GM19455 (cell line): ENCODE results near the gene GSK3B.

Source experiments
- ATAC-seq: cut with Tn5 transposase; IDR thresholded peaks from one replicate; pipeline ENCODE4 v1.9.1; 2021; ENCODE audit not compliant: unreplicated experiment

Gene GSK3B

GRCh38 chr3:120093911-120094775 lies at the start of gene GSK3B:
GSK3B (minus strand) TSS chr3:120094447; CDS start chr3:120093434, 1,013 bp downstream.
- ATAC-seq: peak; percentile 38

GRCh38 chr3:120143676-120144075 lies 49.4 kb upstream of the GSK3B start:
- ATAC-seq: no peak

GRCh38 chr3:120142236-120142635 lies 48.0 kb upstream of the GSK3B start:
- ATAC-seq: no peak

GRCh38 chr3:120140098-120140742 lies 46.0 kb upstream of the GSK3B start:
- ATAC-seq: no peak

GRCh38 chr3:120139140-120139539 lies 44.9 kb upstream of the GSK3B start:
- ATAC-seq: no peak

GRCh38 chr3:120137548-120137947 lies 43.3 kb upstream of the GSK3B start:
- ATAC-seq: no peak

- ATAC-seq: no peak
Observed at GRCh38 chr3:120130656-120131055, 36.4 kb upstream of the GSK3B start.

GRCh38 chr3:120129718-120130513 lies 35.7 kb upstream of the GSK3B start:
- no peak for ATAC-seq

GRCh38 chr3:120129051-120129450 lies 34.8 kb upstream of the GSK3B start:
- no peak for ATAC-seq

GRCh38 chr3:120125992-120126391 lies 31.7 kb upstream of the GSK3B start:
- no peak for ATAC-seq

- ATAC-seq: no peak
Observed at GRCh38 chr3:120119846-120120510, 25.7 kb upstream of the GSK3B start.

- ATAC-seq: no peak
Observed at GRCh38 chr3:120114981-120115380, 20.7 kb upstream of the GSK3B start.

- no peak for ATAC-seq
Observed at GRCh38 chr3:120114376-120114775, 20.1 kb upstream of the GSK3B start.

GRCh38 chr3:120113128-120114116 lies 19.2 kb upstream of the GSK3B start:
- ATAC-seq: no peak

GRCh38 chr3:120111898-120112297 lies 17.7 kb upstream of the GSK3B start:
- no peak for ATAC-seq

- ATAC-seq: no peak
Observed at GRCh38 chr3:120103276-120103675, 9.0 kb upstream of the GSK3B start.

GRCh38 chr3:120102674-120103073 lies 8.4 kb upstream of the GSK3B start:
- no peak for ATAC-seq

- ATAC-seq: no peak
Observed at GRCh38 chr3:120102232-120102631, 8.0 kb upstream of the GSK3B start.

GRCh38 chr3:120101624-120102023 lies 7.4 kb upstream of the GSK3B start:
- no peak for ATAC-seq

- ATAC-seq: no peak
Observed at GRCh38 chr3:120100711-120101110, 6.5 kb upstream of the GSK3B start.
